K562 (cell line): ENCODE measurements around the gene ATCAY. TPM values are rescaled to one million over a fixed set of nuclear protein-coding genes. Genes with fewer than 3 reads are reported as not detected.

ENCODE experiments used
- CBX2 ChIP-seq: fragments of 200-600 bp; sonication (generic); IDR thresholded peaks from one replicate; pipeline ENCODE4 v1.6.1; 2012; ENCODE audit warnings: mild to moderate bottlenecking, low read length, inconsistent platforms; ENCODE audit not compliant: insufficient read depth, poor library complexity, severe bottlenecking
- CBX8 ChIP-seq: fragments of 200-600 bp; sonication (generic); IDR thresholded peaks from 2 replicates; pipeline ENCODE4 v1.6.1; 2012; ENCODE audit warnings: borderline replicate concordance, mixed run types, low read depth, mild to moderate bottlenecking, moderate library complexity, mixed read lengths, low read length, control low read depth, inconsistent platforms; ENCODE audit not compliant: poor library complexity, severe bottlenecking; ENCODE audit errors: extremely low read depth
- HLTF ChIP-seq: fragments of 450-650 bp; IDR thresholded peaks from 2 replicates; pipeline ENCODE4 v1.6.1; 2016
- ILF3 ChIP-seq: fragments of 450-650 bp; IDR thresholded peaks from 2 replicates; pipeline ENCODE4 v1.6.1; 2018; ENCODE audit warnings: antibody characterized with exemption, mild to moderate bottlenecking, moderate library complexity, borderline replicate concordance
- IRF2 ChIP-seq: sonication (generic); formaldehyde crosslinking; IDR thresholded peaks from 2 replicates; pipeline ENCODE4 v1.8.1; 2022; ENCODE audit warnings: mild to moderate bottlenecking, missing genetic modification reagents
- KHSRP ChIP-seq: fragments of 450-650 bp; IDR thresholded peaks from 2 replicates; pipeline ENCODE4 v1.6.1; 2017
- KLF16 ChIP-seq: IDR thresholded peaks from 2 replicates; pipeline ENCODE4 v1.6.1; 2016; ENCODE audit warnings: antibody characterized with exemption
- LCOR ChIP-seq: sonication (generic); formaldehyde crosslinking; IDR thresholded peaks from 2 replicates; pipeline ENCODE4 v1.8.0; 2022; ENCODE audit warnings: mild to moderate bottlenecking, missing genetic modification reagents
- NR3C1 ChIP-seq: sonication (generic); formaldehyde crosslinking; IDR thresholded peaks from 2 replicates; pipeline ENCODE4 v1.8.1; 2022; ENCODE audit warnings: missing genetic modification reagents
- PYGO2 ChIP-seq: fragments of 450-650 bp; IDR thresholded peaks from 2 replicates; pipeline ENCODE4 v1.6.1; 2016; ENCODE audit warnings: mild to moderate bottlenecking, missing genetic modification characterization, moderate library complexity, missing compliant biosample characterization
- SRF ChIP-seq, 2 experiments: fragments of 250-450, 450-650 bp in 1 of 2; sonication (Bioruptor Pico) in 1 of 2; sonication (generic) in 1 of 2; formaldehyde crosslinking; IDR thresholded peaks; 2 replicates each; pipeline versions ENCODE4 v1.5.0 to v1.5.1; 2020 to 2022; ENCODE audit warnings: mild to moderate bottlenecking in 1 of 2, missing genetic modification reagents in 1 of 2
- ZNF589 ChIP-seq: fragments of 200-800 bp; sonication (Bioruptor generic); IDR thresholded peaks from 2 replicates; pipeline ENCODE4 v1.6.1; 2016; ENCODE audit warnings: low read depth, missing genetic modification characterization, missing compliant biosample characterization
- ZNF77 ChIP-seq: fragments of 250-450 bp; sonication (Bioruptor Pico); IDR thresholded peaks from 2 replicates; pipeline ENCODE4 v1.5.0; 2020
- ZNF780A ChIP-seq: fragments of 250-450 bp; sonication (Bioruptor Pico); IDR thresholded peaks from 2 replicates; pipeline ENCODE4 v1.5.0; 2021; ENCODE audit warnings: mild to moderate bottlenecking
- polyA plus RNA-seq, 8 experiments: library from polyadenylated mRNA; depleted of rRNA in 4 of 8; stranded (reverse) in 5 of 8; unstranded in 3 of 8; fragments of >200 nt; fragmentation: Nextera tagmentation in 2 of 8; fragmentation: Illumina TruSeq in 1 of 8; extraction: Ambion mirVana in 2 of 8; extraction: Trizol in 1 of 8; gene quantifications; 2 replicates each; pipeline versions ENCODE4 v1.2.1 to v1.2.3, GENCODE V29; 2011 to 2014; ENCODE audit warnings: inconsistent platforms in 1 of 8, missing spikeins in 1 of 8
- total RNA-seq, 7 experiments: library from RNA; depleted of rRNA in 6 of 7; stranded (reverse); fragments of >200 nt in 6 of 7; fragmentation: Illumina TruSeq in 2 of 7; extraction: Trizol in 2 of 7; gene quantifications; 2 replicates each; pipeline versions ENCODE4 v1.2.1 to v1.2.3, GENCODE V29; 2011 to 2021; ENCODE audit warnings: low replicate concordance in 1 of 7
- TF ChIP-seq, protein P1 (sequence below), 2 experiments: fragments of 450-650 bp in 1 of 2; IDR thresholded peaks; 2 replicates each; pipeline ENCODE4 v1.6.1; 2011 to 2017; ENCODE audit warnings: low read depth in 2 of 2, antibody characterized with exemption in 1 of 2, borderline replicate concordance in 1 of 2, low read length in 1 of 2, mild to moderate bottlenecking in 1 of 2, mixed read lengths in 1 of 2; ENCODE audit not compliant: control insufficient read depth in 1 of 2
- TF ChIP-seq, protein P2 (sequence below): sonication (generic); formaldehyde crosslinking; IDR thresholded peaks from 2 replicates; pipeline ENCODE4 v1.8.0; 2023; ENCODE audit warnings: mild to moderate bottlenecking, missing genetic modification reagents
- TF ChIP-seq, protein P3 (sequence below): fragments of 200-400 bp; formaldehyde crosslinking; IDR thresholded peaks from 2 replicates; pipeline ENCODE4 v1.6.1; 2017; ENCODE audit warnings: mild to moderate bottlenecking, low read depth, low read length, moderate library complexity

The ATCAY gene
- total and polyA plus RNA-seq, 9 of the 15 experiments (the other 6 are each of a cell fraction or from before 2014, with no cell fraction given): not detected

DNA sequence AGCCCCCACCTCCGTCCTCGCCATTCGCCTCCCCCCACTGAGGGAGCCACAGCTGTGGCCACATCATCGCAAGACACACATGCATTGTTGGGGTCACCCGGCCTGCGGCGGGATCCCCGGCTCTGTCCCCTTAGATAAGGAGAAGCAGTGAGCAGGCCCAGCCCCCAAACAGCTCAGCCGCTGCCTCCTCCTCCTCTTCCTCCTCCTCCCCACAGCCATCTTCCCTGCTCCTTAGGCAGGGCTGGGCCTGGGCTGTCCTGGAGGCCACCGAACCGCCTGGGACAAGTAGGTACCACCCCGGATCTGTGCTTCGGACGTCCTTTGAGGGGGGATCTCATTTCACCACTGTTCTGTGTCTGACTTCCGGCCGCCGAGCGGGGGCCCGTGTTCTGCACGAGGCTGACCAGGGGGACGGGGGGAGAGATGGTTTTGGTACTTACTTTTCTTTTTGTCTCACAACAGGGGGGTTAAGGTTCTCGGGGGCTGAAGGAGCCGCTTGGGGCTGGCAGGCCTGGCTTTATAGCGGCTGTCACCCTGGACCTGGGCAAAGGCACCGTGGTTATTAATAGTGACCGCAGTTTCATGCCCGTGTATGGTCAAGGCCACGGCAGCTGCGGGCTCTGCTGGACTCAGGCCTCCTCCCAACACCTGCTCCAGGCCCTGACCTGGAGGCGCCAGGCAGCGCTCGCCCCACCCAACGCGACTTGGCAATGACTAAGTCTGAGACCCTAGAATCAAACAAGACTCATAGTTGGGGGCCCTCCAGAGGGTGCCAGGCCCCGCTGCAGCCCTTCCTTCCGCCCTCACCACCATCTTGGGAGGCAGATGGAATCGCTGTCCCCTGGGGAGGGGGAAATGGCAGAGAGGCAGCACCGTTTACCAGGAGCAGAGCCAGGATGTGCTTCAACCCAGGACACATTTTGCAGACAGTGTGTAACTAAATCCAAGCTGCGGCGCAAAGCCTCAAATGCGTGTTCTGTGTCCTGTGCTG lies 70.7 kb downstream of the ATCAY start (continued):
- TF ChIP-seq PYGO2 (tag) (no peak), KHSRP (no peak), ZNF77 (no peak), IRF2 (no peak), CBX8 (no peak), ILF3 (no peak), HLTF (no peak), NR3C1 (no peak), KLF16 (peak; percentile 91), ZNF780A (CRISPR knock-in tag) (no peak), ZNF589 (CRISPR knock-in tag) (no peak), CBX2 (no peak), SRF (CRISPR knock-in tag; IDR thresholded peaks at IDR 0.05) (peak in 1 of 2 experiments; percentile 70; a peak in 2 of 4 replicates), LCOR (CRISPR knock-in tag) (0 out of 2 replicates have a peak, but pooled peaks have one; percentile 31)
- TF ChIP-seq, protein P1, sequence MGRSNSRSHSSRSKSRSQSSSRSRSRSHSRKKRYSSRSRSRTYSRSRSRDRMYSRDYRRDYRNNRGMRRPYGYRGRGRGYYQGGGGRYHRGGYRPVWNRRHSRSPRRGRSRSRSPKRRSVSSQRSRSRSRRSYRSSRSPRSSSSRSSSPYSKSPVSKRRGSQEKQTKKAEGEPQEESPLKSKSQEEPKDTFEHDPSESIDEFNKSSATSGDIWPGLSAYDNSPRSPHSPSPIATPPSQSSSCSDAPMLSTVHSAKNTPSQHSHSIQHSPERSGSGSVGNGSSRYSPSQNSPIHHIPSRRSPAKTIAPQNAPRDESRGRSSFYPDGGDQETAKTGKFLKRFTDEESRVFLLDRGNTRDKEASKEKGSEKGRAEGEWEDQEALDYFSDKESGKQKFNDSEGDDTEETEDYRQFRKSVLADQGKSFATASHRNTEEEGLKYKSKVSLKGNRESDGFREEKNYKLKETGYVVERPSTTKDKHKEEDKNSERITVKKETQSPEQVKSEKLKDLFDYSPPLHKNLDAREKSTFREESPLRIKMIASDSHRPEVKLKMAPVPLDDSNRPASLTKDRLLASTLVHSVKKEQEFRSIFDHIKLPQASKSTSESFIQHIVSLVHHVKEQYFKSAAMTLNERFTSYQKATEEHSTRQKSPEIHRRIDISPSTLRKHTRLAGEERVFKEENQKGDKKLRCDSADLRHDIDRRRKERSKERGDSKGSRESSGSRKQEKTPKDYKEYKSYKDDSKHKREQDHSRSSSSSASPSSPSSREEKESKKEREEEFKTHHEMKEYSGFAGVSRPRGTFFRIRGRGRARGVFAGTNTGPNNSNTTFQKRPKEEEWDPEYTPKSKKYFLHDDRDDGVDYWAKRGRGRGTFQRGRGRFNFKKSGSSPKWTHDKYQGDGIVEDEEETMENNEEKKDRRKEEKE (IDR thresholded peaks at IDR 0.05; ENCODE audit: borderline replicate concordance in 1 of 2, control insufficient read depth in 1 of 2, low read depth in 2 of 2, low read length in 1 of 2): no peak
- TF ChIP-seq, protein P2, sequence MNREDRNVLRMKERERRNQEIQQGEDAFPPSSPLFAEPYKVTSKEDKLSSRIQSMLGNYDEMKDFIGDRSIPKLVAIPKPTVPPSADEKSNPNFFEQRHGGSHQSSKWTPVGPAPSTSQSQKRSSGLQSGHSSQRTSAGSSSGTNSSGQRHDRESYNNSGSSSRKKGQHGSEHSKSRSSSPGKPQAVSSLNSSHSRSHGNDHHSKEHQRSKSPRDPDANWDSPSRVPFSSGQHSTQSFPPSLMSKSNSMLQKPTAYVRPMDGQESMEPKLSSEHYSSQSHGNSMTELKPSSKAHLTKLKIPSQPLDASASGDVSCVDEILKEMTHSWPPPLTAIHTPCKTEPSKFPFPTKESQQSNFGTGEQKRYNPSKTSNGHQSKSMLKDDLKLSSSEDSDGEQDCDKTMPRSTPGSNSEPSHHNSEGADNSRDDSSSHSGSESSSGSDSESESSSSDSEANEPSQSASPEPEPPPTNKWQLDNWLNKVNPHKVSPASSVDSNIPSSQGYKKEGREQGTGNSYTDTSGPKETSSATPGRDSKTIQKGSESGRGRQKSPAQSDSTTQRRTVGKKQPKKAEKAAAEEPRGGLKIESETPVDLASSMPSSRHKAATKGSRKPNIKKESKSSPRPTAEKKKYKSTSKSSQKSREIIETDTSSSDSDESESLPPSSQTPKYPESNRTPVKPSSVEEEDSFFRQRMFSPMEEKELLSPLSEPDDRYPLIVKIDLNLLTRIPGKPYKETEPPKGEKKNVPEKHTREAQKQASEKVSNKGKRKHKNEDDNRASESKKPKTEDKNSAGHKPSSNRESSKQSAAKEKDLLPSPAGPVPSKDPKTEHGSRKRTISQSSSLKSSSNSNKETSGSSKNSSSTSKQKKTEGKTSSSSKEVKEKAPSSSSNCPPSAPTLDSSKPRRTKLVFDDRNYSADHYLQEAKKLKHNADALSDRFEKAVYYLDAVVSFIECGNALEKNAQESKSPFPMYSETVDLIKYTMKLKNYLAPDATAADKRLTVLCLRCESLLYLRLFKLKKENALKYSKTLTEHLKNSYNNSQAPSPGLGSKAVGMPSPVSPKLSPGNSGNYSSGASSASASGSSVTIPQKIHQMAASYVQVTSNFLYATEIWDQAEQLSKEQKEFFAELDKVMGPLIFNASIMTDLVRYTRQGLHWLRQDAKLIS (CRISPR knock-in tag): no peak
- TF ChIP-seq, protein P3, sequence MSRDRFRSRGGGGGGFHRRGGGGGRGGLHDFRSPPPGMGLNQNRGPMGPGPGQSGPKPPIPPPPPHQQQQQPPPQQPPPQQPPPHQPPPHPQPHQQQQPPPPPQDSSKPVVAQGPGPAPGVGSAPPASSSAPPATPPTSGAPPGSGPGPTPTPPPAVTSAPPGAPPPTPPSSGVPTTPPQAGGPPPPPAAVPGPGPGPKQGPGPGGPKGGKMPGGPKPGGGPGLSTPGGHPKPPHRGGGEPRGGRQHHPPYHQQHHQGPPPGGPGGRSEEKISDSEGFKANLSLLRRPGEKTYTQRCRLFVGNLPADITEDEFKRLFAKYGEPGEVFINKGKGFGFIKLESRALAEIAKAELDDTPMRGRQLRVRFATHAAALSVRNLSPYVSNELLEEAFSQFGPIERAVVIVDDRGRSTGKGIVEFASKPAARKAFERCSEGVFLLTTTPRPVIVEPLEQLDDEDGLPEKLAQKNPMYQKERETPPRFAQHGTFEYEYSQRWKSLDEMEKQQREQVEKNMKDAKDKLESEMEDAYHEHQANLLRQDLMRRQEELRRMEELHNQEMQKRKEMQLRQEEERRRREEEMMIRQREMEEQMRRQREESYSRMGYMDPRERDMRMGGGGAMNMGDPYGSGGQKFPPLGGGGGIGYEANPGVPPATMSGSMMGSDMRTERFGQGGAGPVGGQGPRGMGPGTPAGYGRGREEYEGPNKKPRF: no peak
